PC-9 (cell line): ENCODE data around the gene DIAPH3. TPM values are rescaled to one million over a fixed set of nuclear protein-coding genes. Genes with fewer than 3 reads are reported as not detected.

ENCODE experiments used
- BruUV-seq: library from RNA; stranded (reverse); fragments of 400-500 nt; replicated peaks from 2 replicates; lab custom pipeline; 2021; lab: Mats Ljungman, UMichigan
- CTCF ChIA-PET: fragments of 300-600 bp; sonication (Branson Sonifier 250); formaldehyde crosslinking; loops from one replicate; lab custom pipeline; 2022; ENCODE audit warnings: antibody characterized with exemption; lab: Charles Lee
- POLR2A ChIA-PET: fragments of 300-600 bp; sonication (Branson Sonifier 250); formaldehyde crosslinking; loops from one replicate; lab custom pipeline; 2022; ENCODE audit warnings: antibody characterized with exemption; ENCODE audit not compliant: unreplicated experiment; lab: Charles Lee
- DNase-seq, 2 experiments: peaks; one replicate each; pipeline versions ENCODE4 v3.0.0 to v3.0.0-alpha.2; 2015 to 2022; ENCODE audit warnings: mixed read lengths in 1 of 2
- H2AFZ ChIP-seq: fragments of 200-600 bp; sonication (generic); 2 replicates; pipeline ENCODE4 v1.8.1; 2017; ENCODE audit warnings: antibody characterized with exemption
- H3F3A ChIP-seq: fragments of 200-600 bp; sonication (generic); 2 replicates; pipeline ENCODE4 v1.8.1; 2017; ENCODE audit warnings: antibody characterized with exemption, mild to moderate bottlenecking, low read depth; ENCODE audit not compliant: insufficient read depth
- H3K27ac ChIP-seq: fragments of 200-600 bp; sonication (generic); 2 replicates; pipeline ENCODE4 v1.6.1; 2016; ENCODE audit warnings: mixed run types
- H3K27me3 ChIP-seq: fragments of 200-600 bp; sonication (generic); 2 replicates; pipeline ENCODE4 v1.6.1; 2016; ENCODE audit warnings: low read depth, mixed run types; ENCODE audit not compliant: insufficient read depth
- H3K36me3 ChIP-seq: fragments of 200-600 bp; sonication (generic); 2 replicates; pipeline ENCODE4 v1.6.1; 2016; ENCODE audit warnings: low read depth, mixed run types
- H3K4me1 ChIP-seq: fragments of 200-600 bp; sonication (generic); replicated peaks from 2 replicates; pipeline ENCODE4 v1.6.1; 2016; ENCODE audit warnings: mixed run types; ENCODE audit not compliant: insufficient read depth
- H3K4me2 ChIP-seq: fragments of 200-600 bp; sonication (generic); 2 replicates; pipeline ENCODE4 v1.6.1; 2017; ENCODE audit warnings: mixed run types
- H3K4me3 ChIP-seq: fragments of 200-600 bp; sonication (generic); 2 replicates; pipeline ENCODE4 v1.6.1; 2016; ENCODE audit warnings: mixed run types
- H3K79me2 ChIP-seq: fragments of 200-600 bp; sonication (generic); 2 replicates; pipeline ENCODE4 v1.6.1; 2017; ENCODE audit warnings: low read depth, mixed run types
- H3K9me2 ChIP-seq: fragments of 200-600 bp; sonication (generic); 2 replicates; pipeline ENCODE4 v1.8.1; 2017; ENCODE audit warnings: mild to moderate bottlenecking; ENCODE audit not compliant: insufficient read depth
- H3K9me3 ChIP-seq: fragments of 200-600 bp; sonication (generic); 2 replicates; pipeline ENCODE4 v1.8.1; 2016; ENCODE audit warnings: low read depth; ENCODE audit not compliant: insufficient read depth
- H4K20me1 ChIP-seq: fragments of 200-600 bp; sonication (generic); 2 replicates; pipeline ENCODE4 v1.8.1; 2017; ENCODE audit not compliant: insufficient read depth
- CTCF ChIP-seq: fragments of 200-600 bp; sonication (generic); conservative IDR thresholded peaks from 2 replicates; pipeline ENCODE4 v1.6.1; 2017; ENCODE audit warnings: mixed run types, antibody characterized with exemption, mild to moderate bottlenecking, moderate library complexity
- EZH2 ChIP-seq: fragments of 200-600 bp; sonication (generic); IDR thresholded peaks from 2 replicates; pipeline ENCODE4 v1.8.0; 2017; ENCODE audit warnings: antibody characterized with exemption, low read depth
- intact Hi-C: fragments of 100-400 bp; cut with micrococcal nuclease; formaldehyde crosslinking; loops from one replicate; pipeline ENCODE4 v1.10.0; 2022; ENCODE audit not compliant: unreplicated experiment
- total RNA-seq: library from RNA; stranded (reverse); gene quantifications from 2 replicates; pipeline ENCODE4 v1.2.3, GENCODE V29; 2021

Gene DIAPH3
- total RNA-seq, 1 experiment from 2014 or later, result 39.3 TPM

DNA sequence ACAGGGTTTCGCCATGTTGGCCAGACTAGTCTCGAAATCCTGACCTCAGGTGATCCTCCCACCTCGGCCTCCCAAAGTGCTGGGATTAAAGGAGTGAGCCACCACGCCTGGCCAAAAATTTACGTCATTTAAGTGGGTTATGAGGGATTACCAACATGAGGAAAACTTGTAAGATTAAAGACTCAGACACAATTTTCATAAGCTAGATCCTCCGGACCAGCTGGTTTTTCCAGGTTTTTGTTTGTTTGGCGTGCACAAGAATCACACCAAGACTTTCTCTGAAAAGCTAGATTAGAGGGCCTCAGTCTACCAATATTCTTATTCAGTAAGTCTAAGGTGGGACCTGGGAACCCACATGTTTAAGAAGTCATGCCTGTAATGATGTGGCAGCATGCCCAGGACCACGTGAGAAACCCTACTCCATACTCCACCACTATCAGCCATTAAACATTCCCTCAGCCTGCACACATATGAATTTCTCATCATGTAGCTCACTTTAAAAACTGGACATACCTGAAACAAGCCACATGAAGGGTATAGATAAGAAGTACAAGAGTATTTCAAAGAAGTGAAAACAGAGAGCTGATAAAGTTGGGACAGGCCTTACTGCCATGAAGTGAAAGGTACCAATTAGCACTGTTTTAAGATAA, 25.7 kb downstream of the DIAPH3 start:
- Histone ChIP-seq H3K79me2 (peaks cover 49% of the 10 kb centered on the region), H3K36me3 (0 out of 2 replicates have a peak, but pooled peaks cover 3% of the 10 kb centered on the region), H3K27ac (no peak overlapping the region), H3K4me1 (no peaks in the 10 kb centered on the region), H3K9me2 (no peaks in the 10 kb centered on the region; the same call in 1 of the 2 replicates), H2AFZ (no peak overlapping the region), H3K27me3 (no peaks in the 10 kb centered on the region), H3F3A (no peaks in the 10 kb centered on the region), H3K4me2 (no peak overlapping the region), H3K4me3 (no peak overlapping the region), H4K20me1 (peaks cover 5% of the 10 kb centered on the region; the same call in 1 of the 2 replicates), H3K9me3 (peaks cover 5% of the 10 kb centered on the region)
- intact Hi-C loops, result no loop called here
- no peak for DNase-seq
- TF ChIP-seq EZH2, result no peak
- TF ChIP-seq CTCF, result no peak
- BruUV-seq, result no TSS peak
- POLR2A ChIA-PET, result interaction anchor here (0.7 kb wide), 1 partner anchor 172 kb away, joined by 6 read pairs; no protein-coding TSS in a partner anchor
- CTCF ChIA-PET, result interaction anchor here (0.6 kb wide), 1 partner anchor 1797 kb away, joined by 3 read pairs; no protein-coding TSS in a partner anchor

GRCh38 chr13:60135344-60135743, 28.4 kb downstream of the DIAPH3 start:
- Histone ChIP-seq H3K9me2 (no peaks in the 10 kb centered on the region; the same call in 1 of the 2 replicates), H3K4me3 (no peak overlapping the region), H2AFZ (no peak overlapping the region), H4K20me1 (no peaks in the 10 kb centered on the region), H3K27me3 (no peaks in the 10 kb centered on the region), H3K36me3 (no peaks in the 10 kb centered on the region), H3K4me2 (no peak overlapping the region), H3K27ac (no peak overlapping the region), H3K79me2 (peaks cover 25% of the 10 kb centered on the region), H3F3A (no peaks in the 10 kb centered on the region), H3K9me3 (peaks cover 5% of the 10 kb centered on the region), H3K4me1 (no peaks in the 10 kb centered on the region)
- POLR2A ChIA-PET, result no interaction called here
- CTCF ChIA-PET, result no interaction called here
- no TSS peak for BruUV-seq
- no peak for DNase-seq
- TF ChIP-seq EZH2 (no peak), CTCF (no peak)
- intact Hi-C loops, result no loop called here

DNA sequence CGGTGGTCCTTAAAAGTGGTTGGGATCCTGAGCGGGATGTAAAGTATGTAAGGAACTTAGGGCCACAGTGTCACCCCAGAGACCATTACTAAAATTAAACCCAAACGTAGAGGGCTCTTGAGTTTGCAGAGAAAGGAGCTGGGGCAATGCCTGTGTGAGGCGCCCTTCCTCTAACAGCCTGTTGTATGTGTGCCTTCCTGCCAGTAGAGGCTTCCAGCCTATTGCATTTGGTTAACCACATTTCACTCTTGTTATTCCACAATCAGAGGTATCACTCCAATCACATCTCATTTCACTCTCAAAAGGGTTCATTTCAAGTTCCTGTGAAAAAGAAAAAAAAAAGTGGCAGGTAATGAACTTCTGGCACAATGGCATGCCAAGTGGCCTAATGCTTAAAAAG, 29.4 kb downstream of the DIAPH3 start:
- peaks cover 5% of the 10 kb centered on the region for H3K9me3 ChIP-seq
- H3K27me3 ChIP-seq, result no peaks in the 10 kb centered on the region
- intact Hi-C loops, result no loop called here
- no TSS peak for BruUV-seq
- H3K79me2 ChIP-seq, result peaks cover 17% of the 10 kb centered on the region
- no peak overlapping the region for H3K4me3 ChIP-seq
- H3K4me1 ChIP-seq, result no peaks in the 10 kb centered on the region
- no peak overlapping the region for H2AFZ ChIP-seq
- no peaks in the 10 kb centered on the region for H3K9me2 ChIP-seq
- no peak overlapping the region for H3K4me2 ChIP-seq
- no peaks in the 10 kb centered on the region for H3K36me3 ChIP-seq
- no peaks in the 10 kb centered on the region for H3F3A ChIP-seq
- no peak overlapping the region for H3K27ac ChIP-seq
- TF ChIP-seq EZH2, result no peak
- no peak for TF ChIP-seq CTCF
- DNase-seq, result no peak
- CTCF ChIA-PET, result interaction anchor here (0.5 kb wide), 1 partner anchor 65 kb away, joined by 3 read pairs; no protein-coding TSS in a partner anchor
- POLR2A ChIA-PET, result interaction anchor here (0.7 kb wide), 1 partner anchor 186 kb away, joined by 3 read pairs; no protein-coding TSS in a partner anchor
- H4K20me1 ChIP-seq, result no peaks in the 10 kb centered on the region
